ENCODE data around the gene ASTN2. TPM values are rescaled to one million over a fixed set of nuclear protein-coding genes. Genes with fewer than 3 reads are reported as not detected.

ASTN2 gene
- total and polyA plus RNA-seq, 10 of the 15 experiments (the other 5 are each of a cell fraction or from before 2014, with no cell fraction given), result 1.4 to 15.7 (median 7.0) TPM

DNA sequence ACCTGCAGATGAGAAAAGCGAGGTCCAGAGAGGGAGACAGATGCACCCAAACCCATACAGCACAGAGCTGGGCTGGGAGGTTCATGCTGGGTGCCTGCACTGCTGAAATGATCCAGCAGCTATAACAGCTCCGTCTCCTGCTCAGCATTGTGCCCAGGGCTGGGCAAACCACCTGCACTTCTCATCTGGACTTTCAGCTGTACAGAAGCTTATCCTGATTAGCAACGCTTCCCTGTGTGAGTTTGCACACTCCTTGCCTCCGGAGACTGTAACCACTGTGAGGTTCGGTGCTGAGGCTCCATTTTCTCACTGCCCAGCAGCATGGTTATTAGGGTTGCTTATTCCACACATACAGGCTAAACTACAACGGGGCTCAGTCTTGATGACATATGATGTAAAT lies 326.1 kb downstream of the ASTN2 start:
- no TSS peak for BruUV-seq (replicated peaks)
- FAIRE-seq (no peak), DNase-seq (ENCODE audit: low read depth, low spot score) (no peak), ATAC-seq (no peak)
- Histone ChIP-seq H3K79me2 (ENCODE audit: control insufficient read depth, insufficient read depth, low read length) (no peaks in the 10 kb centered on the region), H2AFZ (ENCODE audit: control insufficient read depth, low read depth, low read length) (no peak overlapping the region), H3K27ac (ENCODE audit: control insufficient read depth, insufficient read depth) (no peak overlapping the region), H3K4me1 (ENCODE audit: control insufficient read depth, insufficient read depth, low read length) (no peaks in the 10 kb centered on the region), H3K9ac (ENCODE audit: control insufficient read depth, insufficient read depth, low read length) (no peak overlapping the region), H3K4me3 (no peak overlapping the region), H3K4me2 (ENCODE audit: control insufficient read depth, insufficient read depth) (no peak overlapping the region), H3K27me3 (replicated peaks in 1 of 2; ENCODE audit: control insufficient read depth in 2 of 2, insufficient read depth in 2 of 2, low read length in 1 of 2) (0 out of 4 replicates have a peak, but pooled peaks cover 0 to 2% of the 10 kb centered on the region in 2 experiments), H3K9me3 (replicated peaks; ENCODE audit: control insufficient read depth, insufficient read depth, low read length) (no peaks in the 10 kb centered on the region), H3K36me3 (ENCODE audit: control insufficient read depth in 2 of 2, insufficient read depth in 2 of 2, low read length in 1 of 2) (no peaks in the 10 kb centered on the region), H4K20me1 (ENCODE audit: control insufficient read depth, insufficient read depth) (no peaks in the 10 kb centered on the region)
- SMC1A ChIA-PET (ENCODE audit: uncharacterized antibody, unreplicated experiment), result interaction anchor here (1.7 kb wide), 1 partner anchor 15 kb away, joined by 4 read pairs; no protein-coding TSS in a partner anchor
- POLR2A ChIA-PET, result no interaction called here
- CTCF ChIA-PET, result no interaction called here
- RAD21 ChIA-PET (ENCODE audit: unreplicated experiment), result no interaction called here
- WGBS (ENCODE audit: insufficient coverage, insufficient replicate concordance, low lambda C conversion rate, missing lambda C conversion rate), result 9% methylated on average over 6 of the region's 6 CpGs
- in situ Hi-C loops (cut with MboI), result loop anchor here (10.0 kb wide), 1 partner anchor 56 kb away; no protein-coding TSS in a partner anchor
- no peak for TF ChIP-seq DPF2 (IDR thresholded peaks at IDR 0.05)
- TF ChIP-seq MEF2B (IDR thresholded peaks at IDR 0.05; ENCODE audit: partially characterized antibody, poor library complexity, severe bottlenecking), result no peak
- no peak for TF ChIP-seq IKZF1 (conservative IDR thresholded peaks at IDR 0.05)
- no peak for TF ChIP-seq MTA2 (IDR thresholded peaks at IDR 0.05; ENCODE audit: low read depth)
- TF ChIP-seq HDAC6 (IDR thresholded peaks at IDR 0.05; ENCODE audit: unreplicated experiment), result no peak
- no peak for TF ChIP-seq MAX (IDR thresholded peaks at IDR 0.05; ENCODE audit: low read depth, low read length)
- no peak for TF ChIP-seq ATF7 (IDR thresholded peaks at IDR 0.05; ENCODE audit: low read depth)
- no peak for TF ChIP-seq POLR2AphosphoS5 (IDR thresholded peaks at IDR 0.05; ENCODE audit: low read length)
- TF ChIP-seq, protein P1, sequence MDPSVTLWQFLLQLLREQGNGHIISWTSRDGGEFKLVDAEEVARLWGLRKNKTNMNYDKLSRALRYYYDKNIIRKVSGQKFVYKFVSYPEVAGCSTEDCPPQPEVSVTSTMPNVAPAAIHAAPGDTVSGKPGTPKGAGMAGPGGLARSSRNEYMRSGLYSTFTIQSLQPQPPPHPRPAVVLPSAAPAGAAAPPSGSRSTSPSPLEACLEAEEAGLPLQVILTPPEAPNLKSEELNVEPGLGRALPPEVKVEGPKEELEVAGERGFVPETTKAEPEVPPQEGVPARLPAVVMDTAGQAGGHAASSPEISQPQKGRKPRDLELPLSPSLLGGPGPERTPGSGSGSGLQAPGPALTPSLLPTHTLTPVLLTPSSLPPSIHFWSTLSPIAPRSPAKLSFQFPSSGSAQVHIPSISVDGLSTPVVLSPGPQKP (IDR thresholded peaks at IDR 0.05; ENCODE audit: low read depth, low read length), result no peak
- TF ChIP-seq BACH1 (IDR thresholded peaks at IDR 0.05; ENCODE audit: borderline replicate concordance), result no peak
- no peak for TF ChIP-seq TARDBP (IDR thresholded peaks at IDR 0.05; ENCODE audit: borderline replicate concordance)
- no peak for TF ChIP-seq RBBP5 (conservative IDR thresholded peaks at IDR 0.05)
- intact Hi-C loops (cut with micrococcal nuclease; ENCODE audit: unreplicated experiment), result loop anchor here (10.0 kb wide), 1 partner anchor 354 kb away; no protein-coding TSS in a partner anchor
